Astrocyte (in vitro differentiated cells and primary cell): Measurements from ENCODE around the gene UQCR11.

Experiments
- CTCF ChIP-seq: IDR thresholded peaks from 2 replicates; pipeline ENCODE4 v1.5.1; 2011; ENCODE audit warnings: low read depth, mild to moderate bottlenecking, inconsistent platforms, low read length, moderate library complexity; ENCODE audit not compliant: insufficient read depth
- EZH2 ChIP-seq: IDR thresholded peaks from 2 replicates; pipeline ENCODE4 v1.6.1; 2012; ENCODE audit warnings: mild to moderate bottlenecking, low read length, inconsistent platforms; ENCODE audit not compliant: insufficient read depth

GRCh38 chr19:1558552-1558951, 46.7 kb downstream of the UQCR11 start:
- TF ChIP-seq CTCF (no peak), EZH2 (no peak)
